ENCODE results near the gene TPRN.

TPRN gene

GRCh38 chr9:137236238-137236935 lies 35.8 kb upstream of the TPRN start:
- DNase-seq, result peak; percentile 71

GRCh38 chr9:137235424-137236237 lies 35.1 kb upstream of the TPRN start:
- DNase-seq, result no peak

GRCh38 chr9:137234758-137235423 lies 34.4 kb upstream of the TPRN start:
- DNase-seq, result no peak

- DNase-seq, result no peak
Measured at GRCh38 chr9:137234055-137234697, 33.6 kb upstream of the TPRN start.

- DNase-seq, result no peak
Measured at GRCh38 chr9:137233143-137233980, 32.8 kb upstream of the TPRN start.

GRCh38 chr9:137232510-137232909 lies 32.0 kb upstream of the TPRN start:
- no peak for DNase-seq

GRCh38 chr9:137232101-137232500 lies 31.6 kb upstream of the TPRN start:
- no peak for DNase-seq

GRCh38 chr9:137231372-137232039 lies 31.0 kb upstream of the TPRN start:
- DNase-seq, result no peak

GRCh38 chr9:137230705-137231371 lies 30.3 kb upstream of the TPRN start, which contains the start of gene SLC34A3:
Gene SLC34A3 (plus strand): TSS chr9:137230901. CDS start chr9:137231703, 802 bp downstream.
- no peak for DNase-seq

- no peak for DNase-seq
Measured at GRCh38 chr9:137229903-137230704, 29.6 kb upstream of the TPRN start.

GRCh38 chr9:137228968-137229896 lies 28.7 kb upstream of the TPRN start:
- no peak for DNase-seq

- DNase-seq, result no peak
Measured at GRCh38 chr9:137228506-137228967, 28.0 kb upstream of the TPRN start.

- DNase-seq, result no peak
Measured at GRCh38 chr9:137227853-137228505, 27.4 kb upstream of the TPRN start.

GRCh38 chr9:137227054-137227852 lies 26.7 kb upstream of the TPRN start, which contains the start of gene RNF224:
Gene RNF224 (plus strand): TSS chr9:137227502. CDS start chr9:137228336, 834 bp downstream.
- DNase-seq, result peak; percentile 42

- no peak for DNase-seq
Measured at GRCh38 chr9:137226338-137227053, 26.0 kb upstream of the TPRN start.

- no peak for DNase-seq
Measured at GRCh38 chr9:137225699-137226331, 25.3 kb upstream of the TPRN start.
